Epithelial cell of esophagus (primary cell): ENCODE data around the gene CD2BP2.
"Not testable (repeated sequence)": the region's sequence is repeated elsewhere in the genome, so short reads cannot be mapped to it uniquely, and the experiment has no call there.

Source experiments
- DNase-seq: peaks from one replicate; pipeline ENCODE4 v3.0.0; 2010; ENCODE audit warnings: low read depth
- H3K4me3 ChIP-seq: 2 replicates; pipeline ENCODE4 v1.5.1; 2011; ENCODE audit warnings: mild to moderate bottlenecking, low read length, control low read depth
- CTCF ChIP-seq: IDR thresholded peaks from 2 replicates; pipeline ENCODE4 v1.5.1; 2011; ENCODE audit warnings: low read depth, mild to moderate bottlenecking, low read length, control low read depth, inconsistent platforms; ENCODE audit not compliant: insufficient read depth; ENCODE audit errors: missing control alignments

CD2BP2 gene

GRCh38 chr16:30341971-30342370, 13.1 kb downstream of the CD2BP2 start:
- peak; percentile 12 for TF ChIP-seq CTCF
- not testable (repeated sequence) for DNase-seq, H3K4me3 ChIP-seq

DNA sequence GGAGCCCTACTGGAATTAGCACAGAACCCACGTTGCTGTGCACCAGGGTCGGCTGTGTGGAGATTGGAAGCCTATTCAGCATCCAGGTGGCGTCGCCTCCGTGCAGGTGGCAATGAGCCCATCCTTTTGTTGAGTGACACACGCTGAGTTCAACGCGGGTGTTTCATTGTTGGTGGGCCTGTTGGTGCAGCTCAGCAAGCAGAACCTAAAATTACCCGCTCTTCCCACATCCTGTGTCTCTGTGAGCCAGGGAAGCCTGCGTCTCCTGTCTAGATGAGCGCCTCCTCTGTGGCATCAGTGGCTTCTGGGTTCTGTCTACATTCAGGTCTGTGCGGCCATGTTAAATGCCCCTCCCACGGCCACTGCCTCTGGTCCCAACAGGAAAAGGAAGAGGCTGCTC, 14.5 kb downstream of the CD2BP2 start:
- no peak overlapping the region for H3K4me3 ChIP-seq
- no peak for TF ChIP-seq CTCF
- no peak for DNase-seq

GRCh38 chr16:30338715-30339114, 16.4 kb downstream of the CD2BP2 start:
- not testable (repeated sequence) for DNase-seq, H3K4me3 ChIP-seq

DNA sequence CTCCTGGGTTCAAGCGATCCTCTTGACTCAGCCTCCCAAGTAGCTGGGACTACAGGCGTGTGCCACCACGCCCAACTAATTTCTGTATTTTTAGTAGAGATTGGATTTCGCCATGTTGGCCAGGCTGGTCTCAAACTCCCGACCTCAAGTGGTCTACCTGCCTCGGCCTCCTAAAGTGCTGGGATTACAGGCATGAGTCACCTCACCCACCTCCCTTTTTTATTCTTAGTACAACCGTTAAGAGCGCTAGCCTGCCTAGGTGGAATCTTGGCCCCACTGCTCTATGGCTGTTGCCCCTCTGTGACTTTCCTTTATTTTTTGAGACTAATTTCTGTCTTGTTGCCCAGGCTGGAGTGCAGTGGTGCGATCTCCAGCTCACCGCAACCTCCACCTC, 17.1 kb downstream of the CD2BP2 start:
- DNase-seq: not testable (repeated sequence)

DNA sequence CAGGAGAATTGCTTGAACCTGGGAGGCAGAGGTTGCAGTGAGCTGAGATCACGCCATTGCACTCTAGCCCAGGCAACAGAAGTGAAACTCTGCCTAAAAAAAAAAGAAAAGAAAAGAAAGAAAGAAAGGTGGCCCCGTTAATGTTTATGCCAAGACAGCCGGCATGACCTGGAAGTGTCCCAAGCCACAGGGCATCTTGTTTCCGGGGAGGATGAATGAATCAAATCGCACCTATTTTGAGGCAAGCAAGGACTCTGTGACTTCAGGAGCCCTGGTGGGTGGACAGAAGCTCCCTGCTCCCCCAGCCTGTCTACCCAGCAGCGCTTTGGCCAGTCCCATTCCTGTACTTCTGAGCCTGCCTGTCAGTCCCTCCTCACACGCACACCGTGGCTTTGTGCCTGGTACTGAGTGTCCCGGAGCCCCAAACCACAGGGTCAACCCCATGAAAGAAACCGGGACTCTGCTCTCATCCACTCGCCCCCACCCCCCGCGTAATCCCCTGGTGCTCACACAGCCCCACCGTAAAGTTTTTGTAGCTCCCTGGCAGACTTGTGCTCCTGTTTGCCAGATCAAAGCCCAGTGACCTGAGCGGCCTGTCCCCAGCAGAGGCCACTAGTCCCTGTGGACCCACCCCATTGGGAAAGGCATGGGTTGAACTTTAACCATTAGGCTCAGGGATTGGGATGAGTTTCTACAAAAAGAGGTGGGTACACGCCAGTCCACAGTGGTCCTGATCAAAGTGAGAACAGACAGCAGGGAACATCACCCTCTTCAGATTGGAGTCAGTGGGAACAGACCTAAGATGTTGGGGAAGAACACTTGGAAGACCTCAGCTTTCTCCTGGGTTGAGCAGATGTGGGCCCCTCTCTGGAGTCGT, 19.3 kb downstream of the CD2BP2 start:
- TF ChIP-seq CTCF: no peak
- DNase-seq: peak; percentile 22
- peak overlapping the region; percentile 49 for H3K4me3 ChIP-seq

More for the DNA sequence above, 17.1 kb downstream of the CD2BP2 start:
- H3K4me3 ChIP-seq: not testable (repeated sequence)

DNA sequence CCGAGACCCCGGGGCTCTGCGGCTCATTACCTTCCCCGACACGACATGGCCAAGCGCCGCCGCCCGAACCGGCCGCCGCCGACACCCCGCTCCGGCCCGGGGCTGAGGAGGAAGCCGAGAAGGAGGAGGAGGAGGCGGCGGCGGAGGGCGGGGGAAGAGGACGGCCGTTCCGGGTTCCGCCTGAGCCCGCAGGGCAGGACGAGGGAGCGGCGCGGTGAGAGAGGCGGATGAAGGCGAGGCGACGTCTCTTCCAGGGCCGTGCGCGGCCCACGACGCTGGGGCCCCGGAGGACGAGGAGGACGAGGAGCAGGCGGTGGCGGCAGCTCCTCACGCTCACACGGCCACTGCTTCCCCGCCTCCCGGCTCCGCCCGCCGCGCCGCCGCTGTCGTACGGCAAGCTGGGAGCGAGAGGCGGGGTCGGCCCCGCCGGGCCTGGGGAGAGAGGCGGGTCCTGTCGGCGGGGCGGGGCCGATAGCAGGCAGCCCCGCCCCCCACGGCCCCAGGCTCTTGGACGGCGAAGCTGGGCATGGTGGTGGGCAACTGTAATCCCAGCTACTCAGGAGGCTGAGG, 20.0 kb downstream of the CD2BP2 start:
- peak overlapping the region; percentile 49 for H3K4me3 ChIP-seq
- peak; percentile 79 for DNase-seq

GRCh38 chr16:30334473-30334989, 20.6 kb downstream of the CD2BP2 start:
- H3K4me3 ChIP-seq: peak overlapping the region; percentile 52
- peak; percentile 86 for DNase-seq

GRCh38 chr16:30324220-30324619, 30.9 kb downstream of the CD2BP2 start:
- not testable (repeated sequence) for H3K4me3 ChIP-seq, DNase-seq

- DNase-seq, H3K4me3 ChIP-seq: not testable (repeated sequence)
Measured at GRCh38 chr16:30318647-30319046, 36.5 kb downstream of the CD2BP2 start.

DNA sequence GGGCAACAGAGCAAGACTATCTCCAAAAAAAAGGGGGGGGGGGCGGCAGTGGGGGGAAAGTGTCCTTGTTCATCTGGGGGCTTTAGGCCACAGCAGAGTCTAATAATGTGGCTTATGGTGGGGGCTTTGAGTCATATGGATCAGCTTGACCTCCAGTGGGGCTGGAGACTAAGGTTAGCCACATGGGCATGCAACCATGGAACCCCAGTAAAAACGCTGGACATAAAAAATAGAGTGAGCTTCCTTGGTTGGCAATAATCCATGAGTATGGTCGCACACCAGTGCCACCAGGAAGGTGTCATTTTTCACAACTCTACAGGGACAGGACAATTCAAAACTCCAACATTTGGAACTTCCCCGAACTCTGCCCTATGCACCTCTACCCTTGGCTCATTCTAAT, 44.2 kb downstream of the CD2BP2 start:
- not testable (repeated sequence) for H3K4me3 ChIP-seq, DNase-seq

DNA sequence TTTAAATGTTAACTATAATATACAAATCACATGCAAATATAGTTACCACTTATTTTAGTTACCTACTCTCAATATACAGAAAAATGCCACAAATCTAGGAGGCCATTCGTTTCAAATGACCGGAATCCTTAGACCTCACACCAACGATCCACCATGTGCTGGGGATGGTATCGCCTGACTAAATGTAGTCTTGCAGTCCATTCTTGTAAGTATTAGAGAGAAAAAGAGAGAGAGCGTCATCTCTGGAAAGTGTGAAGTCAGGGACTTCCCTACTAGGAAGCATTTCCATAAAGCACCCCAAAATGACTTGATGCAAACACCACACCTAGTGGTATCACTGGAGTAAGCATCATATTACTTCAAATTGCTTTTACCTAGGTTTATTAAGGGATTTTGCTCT, 45.9 kb downstream of the CD2BP2 start:
- DNase-seq: not testable (repeated sequence)

More for the DNA sequence above, 45.9 kb downstream of the CD2BP2 start:
- not testable (repeated sequence) for H3K4me3 ChIP-seq
